Esophagus (tissue), 2 donors: ENCODE data around the gene HOXD13. TPM values are rescaled to one million over a fixed set of nuclear protein-coding genes. Genes with fewer than 3 reads are reported as not detected.
A peak's percentile ranks its signal among the peaks of the same experiment; 100 is the strongest.

Experiments
- H3K27ac ChIP-seq, 2 donors: one replicate each; pipeline ENCODE4 v1.5.1; 2013; ENCODE audit warnings: low read depth in 2 of 2, mild to moderate bottlenecking in 2 of 2, inconsistent platforms in 1 of 2, low read length in 1 of 2, moderate library complexity in 1 of 2
- H3K27me3 ChIP-seq, 2 donors: one replicate each; pipeline ENCODE4 v1.6.1; 2013; ENCODE audit warnings: low read length in 2 of 2, control low read depth in 1 of 2, mild to moderate bottlenecking in 1 of 2; ENCODE audit not compliant: insufficient read depth in 2 of 2, control insufficient read depth in 1 of 2
- H3K36me3 ChIP-seq, 2 donors: one replicate each; pipeline ENCODE4 v1.6.1; 2013; ENCODE audit warnings: low read length in 1 of 2; ENCODE audit not compliant: control insufficient read depth in 2 of 2, insufficient read depth in 2 of 2
- H3K4me1 ChIP-seq, 2 donors: one replicate each; pipeline ENCODE4 v1.6.1; 2013; ENCODE audit warnings: low read length in 1 of 2; ENCODE audit not compliant: control insufficient read depth in 2 of 2, insufficient read depth in 2 of 2
- H3K4me3 ChIP-seq, 2 donors: one replicate each; pipeline ENCODE4 v1.5.1; 2013; ENCODE audit warnings: low read length in 2 of 2, mild to moderate bottlenecking in 2 of 2, low read depth in 1 of 2, moderate library complexity in 1 of 2
- H3K9me3 ChIP-seq, 2 donors: one replicate each; pipeline ENCODE4 v1.6.1; 2013; ENCODE audit warnings: mild to moderate bottlenecking in 2 of 2, low read depth in 1 of 2, low read length in 1 of 2, moderate library complexity in 1 of 2; ENCODE audit not compliant: control insufficient read depth in 2 of 2, insufficient read depth in 1 of 2
- WGBS, 2 donors: extraction: QIAGEN DNeasy Blood & Tissue Kit; methylation state at CpG; one replicate each; pipeline ENCODE4 v1.1.7; 2013; 5-methylcytosine and 5-hydroxymethylcytosine counted together
- polyA plus RNA-seq, 2 donors: library from polyadenylated mRNA; stranded (reverse); fragments of 200-250 nt; gene quantifications; one replicate each; pipeline ENCODE4 v1.2.3, GENCODE V29; 2013
- donor health status: healthy with polysubstance abuse.
- donor health status: Bipolar disorder and iron deficiency.

HOXD13 gene
- polyA plus RNA-seq, 2 donors = not detected

DNA sequence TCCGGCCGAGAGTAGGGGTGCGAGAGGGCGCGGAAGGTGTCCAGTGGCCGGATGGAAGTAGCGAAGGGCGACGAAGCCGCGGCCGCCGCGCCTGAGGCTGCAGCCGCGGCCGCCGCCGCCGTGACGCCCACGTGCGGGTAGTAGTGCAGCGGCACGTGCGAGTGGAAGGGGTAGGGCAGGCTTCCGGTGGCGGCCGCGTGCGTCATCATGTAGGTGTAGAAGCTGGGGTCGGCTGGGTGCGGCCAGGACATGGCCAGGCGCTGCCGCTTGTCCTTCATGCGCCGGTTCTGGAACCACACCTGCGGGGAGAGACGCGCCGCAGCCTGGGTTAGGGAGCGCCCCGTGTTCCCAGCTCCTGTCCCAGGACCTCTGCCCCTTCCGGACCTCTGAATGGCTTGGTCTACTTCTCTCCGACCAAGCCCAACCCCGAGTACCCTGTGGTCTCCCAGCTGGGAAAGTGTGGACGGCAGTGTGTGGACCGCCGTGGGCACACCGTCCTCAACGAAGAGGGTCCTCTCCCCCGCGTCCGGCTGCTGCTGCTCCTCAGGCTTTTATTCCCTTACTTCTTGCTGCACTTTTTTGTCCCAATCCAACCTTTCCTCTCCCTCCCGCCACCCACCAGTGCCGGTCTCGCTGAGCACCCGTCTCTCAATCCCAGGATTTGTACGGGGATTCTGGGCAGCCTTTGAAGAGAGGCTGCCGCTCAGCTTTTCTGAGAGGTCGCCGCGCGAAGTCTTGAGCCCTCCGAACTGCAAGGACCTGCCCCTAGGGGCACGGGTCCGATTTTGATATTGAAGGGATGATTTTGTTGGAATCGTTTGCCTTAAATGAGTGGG is 11.8 kb upstream of the HOXD13 start:
- no peak overlapping the region for H3K27ac ChIP-seq

DNA sequence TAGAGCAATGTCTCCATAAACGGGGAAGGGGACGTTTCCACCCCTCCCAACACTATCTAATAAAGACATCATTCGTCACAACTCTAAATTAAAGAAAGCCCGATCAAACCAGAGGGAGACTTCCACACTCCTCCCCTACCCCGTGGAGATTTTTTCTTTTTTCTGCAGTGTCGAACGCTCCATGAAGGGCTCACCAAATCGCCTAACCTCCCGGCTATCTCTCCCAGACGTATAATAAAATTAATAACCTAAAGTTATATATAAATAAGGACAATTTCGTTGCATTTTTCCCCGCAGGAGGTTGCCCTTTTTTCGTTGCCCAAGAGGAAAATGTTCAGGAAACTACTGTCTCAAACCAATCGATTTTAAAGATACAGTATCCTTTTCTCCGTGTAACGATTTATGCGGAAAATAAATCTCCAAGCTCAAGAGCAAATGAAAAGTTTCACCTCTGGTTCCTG is 11.1 kb upstream of the HOXD13 start:
- 10 to 13% methylated on average over 17 of the region's 17 CpGs for WGBS, 2 donors

More for the DNA sequence above, 11.8 kb upstream of the HOXD13 start:
- Histone ChIP-seq H3K4me3 (peak overlapping the region; percentile 14 to 35), H3K27me3 (peaks cover 0 to 73% of the 10 kb centered on the region in 2 donors), H3K36me3 (no peaks in the 10 kb centered on the region), H3K9me3 (peaks cover 13 to 32% of the 10 kb centered on the region in 2 donors), H3K4me1 (peaks cover 8% of the 10 kb centered on the region in 2 donors)
- 9 to 15% methylated on average over 67 to 68 of the region's 68 CpGs for WGBS, 2 donors

DNA sequence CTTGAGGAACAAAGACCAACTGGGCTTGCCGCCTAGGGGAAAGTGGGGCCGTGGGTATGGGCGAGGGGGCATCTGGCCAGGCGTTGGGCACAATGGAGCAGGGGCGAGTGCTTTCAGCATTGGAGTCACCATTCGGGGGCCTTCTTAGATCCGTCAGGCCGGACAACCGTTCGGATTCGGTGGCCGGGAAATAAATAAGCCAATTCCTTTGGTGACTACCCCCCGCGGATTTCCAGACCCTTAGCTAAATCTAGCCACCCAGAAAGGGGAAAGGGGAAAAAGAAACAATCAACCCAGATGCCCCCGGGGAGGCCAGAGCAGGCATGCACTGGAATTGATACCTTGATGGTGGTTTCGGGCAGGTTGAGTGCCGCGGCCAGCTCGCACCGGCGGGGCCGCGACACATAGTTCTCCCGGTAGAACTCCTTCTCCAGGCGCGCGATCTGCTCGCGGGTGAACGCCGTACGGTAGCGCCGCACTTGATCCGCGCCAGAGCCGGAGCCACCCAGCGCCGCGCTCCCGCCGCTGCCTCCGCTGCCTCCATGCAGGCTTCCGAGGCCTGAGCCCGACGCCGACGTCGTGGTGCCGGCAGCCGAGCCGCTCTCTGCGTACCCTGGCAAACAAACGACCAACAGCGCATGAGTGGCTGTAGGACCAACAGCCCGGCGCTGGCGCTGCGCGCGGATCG is 10.5 kb upstream of the HOXD13 start:
- WGBS, 2 donors = 11 to 14% methylated on average over 62 of the region's 62 CpGs
- Histone ChIP-seq H3K36me3 (no peaks in the 10 kb centered on the region), H3K4me3 (no peak overlapping the region), H3K4me1 (peaks cover 8 to 10% of the 10 kb centered on the region in 2 donors), H3K27ac (no peak overlapping the region), H3K27me3 (peaks cover 2 to 70% of the 10 kb centered on the region in 2 donors), H3K9me3 (peaks cover 13 to 34% of the 10 kb centered on the region in 2 donors)

More for the DNA sequence above, 11.1 kb upstream of the HOXD13 start:
- Histone ChIP-seq H3K27me3 (peaks cover 1 to 75% of the 10 kb centered on the region in 2 donors), H3K4me1 (peaks cover 8 to 10% of the 10 kb centered on the region in 2 donors), H3K9me3 (peaks cover 13 to 34% of the 10 kb centered on the region in 2 donors), H3K27ac (no peak overlapping the region), H3K4me3 (no peak overlapping the region), H3K36me3 (no peaks in the 10 kb centered on the region)

DNA sequence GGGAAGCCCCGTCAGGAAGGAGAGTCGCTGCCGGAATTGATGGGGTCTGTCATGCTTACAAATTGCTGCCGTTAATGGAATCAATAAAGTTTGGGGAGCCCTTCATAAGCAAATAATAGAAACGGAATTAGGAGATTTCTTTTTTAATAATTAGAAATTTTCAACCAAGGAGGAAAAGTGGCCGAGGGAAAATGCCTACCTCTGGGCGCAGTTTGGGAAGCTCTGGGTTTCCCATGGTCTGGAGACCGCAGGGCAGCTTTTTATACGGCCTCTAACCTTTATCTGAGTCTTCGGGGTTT is 10.0 kb upstream of the HOXD13 start:
- H3K4me3 ChIP-seq = no peak overlapping the region
- 11 to 18% methylated on average over 10 of the region's 10 CpGs for WGBS, 2 donors
- no peaks in the 10 kb centered on the region for H3K36me3 ChIP-seq
- H3K4me1 ChIP-seq = peaks cover 8 to 10% of the 10 kb centered on the region in 2 donors
- H3K27ac ChIP-seq = no peak overlapping the region
- peaks cover 13 to 34% of the 10 kb centered on the region in 2 donors for H3K9me3 ChIP-seq
- peaks cover 2 to 70% of the 10 kb centered on the region in 2 donors for H3K27me3 ChIP-seq

DNA sequence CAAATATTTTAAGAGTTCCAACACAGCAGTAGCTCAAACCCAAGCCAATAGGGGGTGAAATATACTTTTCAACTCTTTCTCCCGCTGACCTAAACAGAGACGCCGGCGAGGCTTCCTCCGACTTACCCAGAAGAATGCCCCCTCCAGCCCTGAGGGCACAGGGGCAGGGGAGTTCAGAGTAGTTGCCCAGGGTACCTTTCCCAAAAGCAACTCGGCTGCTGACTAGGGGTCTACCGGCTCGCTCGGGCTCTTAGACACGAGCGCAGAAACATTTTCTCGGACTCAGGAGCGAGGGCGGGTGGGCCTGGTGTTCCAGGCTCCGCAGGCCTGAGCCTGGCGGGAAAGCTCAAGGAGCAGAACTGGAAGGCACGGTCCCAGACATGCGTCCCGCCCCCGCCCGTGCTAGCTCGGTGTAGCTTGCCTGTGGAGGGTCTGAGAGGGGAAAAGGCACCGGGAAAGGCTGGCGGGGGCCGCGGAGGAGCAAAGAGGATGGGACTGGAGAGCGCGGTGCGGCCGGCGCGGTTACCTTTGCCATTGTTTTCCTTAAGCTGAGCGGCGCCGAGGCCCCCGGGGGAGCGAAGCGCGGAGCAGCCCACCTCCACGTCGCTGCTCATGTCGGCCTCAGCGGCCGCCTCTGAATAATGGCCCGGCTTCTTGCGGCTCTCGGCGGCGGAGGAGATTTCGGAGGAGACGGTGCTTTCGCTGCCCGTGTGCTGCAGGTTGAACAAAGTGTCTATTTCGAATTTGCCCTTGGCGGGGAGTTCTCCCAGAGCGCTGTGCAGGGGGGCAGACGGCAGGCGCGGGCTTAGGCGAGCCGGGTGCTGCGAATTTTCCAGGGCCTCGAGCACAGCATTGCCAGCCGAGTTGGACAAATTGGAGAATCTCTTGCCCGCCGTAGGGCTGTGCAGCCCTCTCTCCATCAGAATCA is 9.4 kb upstream of the HOXD13 start:
- no peak overlapping the region for H3K27ac ChIP-seq
- WGBS, 2 donors = 7 to 11% methylated on average over 66 of the region's 66 CpGs
- H3K9me3 ChIP-seq = peaks cover 13 to 36% of the 10 kb centered on the region in 2 donors
- peaks cover 8 to 12% of the 10 kb centered on the region in 2 donors for H3K4me1 ChIP-seq
- no peak overlapping the region for H3K4me3 ChIP-seq
- peaks cover 2 to 76% of the 10 kb centered on the region in 2 donors for H3K27me3 ChIP-seq
- H3K36me3 ChIP-seq = no peaks in the 10 kb centered on the region

DNA sequence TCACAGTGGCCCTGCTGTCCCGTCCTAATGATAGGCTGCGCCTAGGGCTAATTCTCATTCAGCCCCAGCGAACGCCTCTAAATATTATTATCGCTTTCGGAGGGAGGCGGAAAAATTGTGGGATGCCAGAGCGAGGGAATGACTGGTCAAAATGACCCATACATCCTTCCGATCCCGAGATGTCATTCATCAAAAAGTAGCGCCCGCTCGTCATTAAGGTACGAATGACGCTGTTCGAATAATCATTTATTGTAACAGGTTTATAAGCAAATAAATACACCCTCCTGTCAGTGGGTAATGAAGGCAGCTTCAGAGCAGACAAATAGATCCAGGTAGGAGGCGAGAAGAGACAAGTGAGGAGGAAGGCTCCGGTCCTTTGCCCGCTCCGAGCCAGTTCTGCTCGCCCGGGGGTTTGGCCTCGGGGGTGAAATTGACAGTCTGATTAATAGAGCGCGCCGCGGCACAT is 8.7 kb upstream of the HOXD13 start, which contains the start of gene EVX2:
Gene EVX2, minus strand, starts transcription at position 167 of the 466 bp plus-strand sequence. CDS start 186 bp downstream, outside the sequence.
- WGBS, 2 donors = 16 to 22% methylated on average over 27 of the region's 27 CpGs
- Histone ChIP-seq H3K4me3 (no peak within 1 kb of the TSS), H3K27me3 (peaks cover 2 to 72% of the 10 kb centered on the region in 2 donors), H3K27ac (no peak within 1 kb of the TSS), H3K36me3 (no peaks in the 10 kb centered on the region), H3K4me1 (peaks cover 8 to 15% of the 10 kb centered on the region in 2 donors), H3K9me3 (peaks cover 13 to 37% of the 10 kb centered on the region in 2 donors)

DNA sequence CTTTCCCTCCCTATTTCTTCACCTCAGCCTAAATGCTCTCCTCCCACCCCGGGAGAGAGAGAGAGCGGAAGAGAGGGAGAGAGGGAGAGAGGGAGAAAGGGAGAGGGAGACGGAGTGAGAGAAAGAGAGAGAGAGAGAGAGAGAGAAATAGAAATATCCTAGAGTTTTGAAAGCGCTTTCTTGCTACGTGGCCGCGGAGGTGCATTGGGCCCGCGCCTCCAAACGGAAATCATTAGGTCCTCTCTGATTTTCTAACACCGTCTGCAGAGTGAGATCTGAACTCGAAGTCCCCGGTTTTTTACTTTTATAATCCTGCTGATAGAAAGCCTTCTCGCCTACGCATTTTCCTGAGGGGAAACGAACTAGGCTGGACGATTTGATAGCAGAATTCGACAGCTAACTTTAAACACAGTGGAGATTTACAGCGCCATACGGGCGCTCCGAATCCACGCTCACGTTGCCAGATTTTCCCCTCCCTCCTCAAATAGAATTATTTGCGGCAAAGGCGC is 7.9 kb upstream of the HOXD13 start:
- H3K4me1 ChIP-seq = peaks cover 7 to 15% of the 10 kb centered on the region in 2 donors

DNA sequence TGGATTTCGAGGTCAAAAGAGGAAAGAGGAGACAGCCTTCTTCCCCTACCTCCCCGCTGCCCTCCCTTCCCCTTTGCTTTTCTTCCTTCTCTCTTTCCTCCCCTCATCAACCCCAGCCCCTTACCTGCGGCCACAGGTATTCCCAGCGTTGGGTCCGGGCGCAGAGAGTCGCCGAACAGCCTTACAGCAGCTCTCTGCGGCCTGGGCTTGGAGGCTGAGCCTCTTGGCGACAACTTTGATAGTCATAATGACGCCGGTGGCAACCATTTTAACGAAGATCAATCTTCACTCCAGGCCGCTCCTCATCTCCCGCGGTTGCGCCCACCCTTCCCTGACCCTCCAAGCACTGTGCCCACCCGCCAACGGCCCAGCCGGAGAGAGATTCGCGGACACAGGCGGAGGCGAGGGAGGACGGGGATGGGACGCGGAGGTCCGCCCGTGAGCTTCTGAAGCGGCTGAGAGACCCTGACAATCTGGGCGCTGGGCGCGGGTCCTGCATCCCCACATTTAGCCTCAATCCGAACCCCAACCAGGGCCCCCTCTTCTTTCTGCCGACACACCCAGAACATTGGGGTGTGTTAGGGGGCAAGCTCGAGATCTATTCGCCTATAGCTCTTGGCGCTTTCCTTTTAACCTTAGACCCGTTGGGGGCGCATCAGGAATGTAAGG is 7.3 kb upstream of the HOXD13 start:
- Histone ChIP-seq H3K27me3 (peaks cover 2 to 63% of the 10 kb centered on the region in 2 donors), H3K4me1 (peaks cover 4 to 15% of the 10 kb centered on the region in 2 donors), H3K9me3 (peaks cover 11 to 34% of the 10 kb centered on the region in 2 donors), H3K27ac (no peak overlapping the region), H3K4me3 (no peak overlapping the region), H3K36me3 (no peaks in the 10 kb centered on the region)
- 11 to 15% methylated on average over 40 of the region's 40 CpGs for WGBS, 2 donors

More for the DNA sequence above, 7.9 kb upstream of the HOXD13 start:
- Histone ChIP-seq H3K4me3 (no peak overlapping the region), H3K36me3 (no peaks in the 10 kb centered on the region), H3K27ac (no peak overlapping the region), H3K9me3 (peaks cover 13 to 37% of the 10 kb centered on the region in 2 donors), H3K27me3 (peaks cover 2 to 65% of the 10 kb centered on the region in 2 donors)
- WGBS, 2 donors = 7 to 11% methylated on average over 26 of the region's 26 CpGs
